Activated T-cell treated with anti-CD3 and anti-CD28 coated beads, Interleukin-2, amount 50 U/mL, for 4 hours (primary cell): ENCODE data around the gene LHPP. TPM values are rescaled to one million over a fixed set of nuclear protein-coding genes. Genes with fewer than 3 reads are reported as not detected.
"Not testable (repeated sequence)": the region's sequence is repeated elsewhere in the genome, so short reads cannot be mapped to it uniquely, and the experiment has no call there.

Experiments
- ATAC-seq, 2 donors: fragments of 200-7000 bp; cut with Tn5 transposase; one replicate each; pipeline ENCODE4 v1.10.0; 2021
- DNase-seq: peaks from one replicate; pipeline ENCODE4 v3.0.0-alpha.2; 2020
- H3K27me3 Mint-ChIP-seq: one replicate; pipeline ENCODE4 v1.8.0; 2021; ENCODE audit warnings: low read depth, mixed read lengths
- H3K36me3 Mint-ChIP-seq: one replicate; pipeline ENCODE4 v1.8.0; 2022; ENCODE audit warnings: mixed read lengths; ENCODE audit not compliant: insufficient read depth
- H3K4me1 Mint-ChIP-seq: one replicate; pipeline ENCODE4 v1.8.0; 2021; ENCODE audit warnings: low read depth, mixed read lengths
- H3K4me3 Mint-ChIP-seq: one replicate; pipeline ENCODE4 v1.8.0; 2021; ENCODE audit warnings: mild to moderate bottlenecking, moderate library complexity, mixed read lengths
- H3K9me3 Mint-ChIP-seq: one replicate; pipeline ENCODE4 v1.8.0; 2021; ENCODE audit warnings: mixed read lengths
- total RNA-seq, 3 donors: library from RNA; stranded (reverse); gene quantifications; one replicate each; pipeline ENCODE4 v1.2.1, GENCODE V29; 2021

LHPP gene
- total RNA-seq, 3 donors from 2014 or later = 2.5 to 3.3 (median 3.2) TPM

GRCh38 chr10:124605001-124605370 is 143.4 kb downstream of the LHPP start:
- peaks cover 3% of the 10 kb centered on the region for H3K4me1 Mint-ChIP-seq
- H3K4me3 Mint-ChIP-seq = no peak overlapping the region
- no peaks in the 10 kb centered on the region for H3K27me3 Mint-ChIP-seq
- no peaks in the 10 kb centered on the region for H3K36me3 Mint-ChIP-seq
- ATAC-seq = no peak
- no peaks in the 10 kb centered on the region for H3K9me3 Mint-ChIP-seq
- no peak for DNase-seq

GRCh38 chr10:124605481-124605855 is 143.8 kb downstream of the LHPP start:
- peaks cover 3% of the 10 kb centered on the region for H3K4me1 Mint-ChIP-seq
- DNase-seq (no peak), ATAC-seq (no peak)
- H3K36me3 Mint-ChIP-seq = no peaks in the 10 kb centered on the region
- no peaks in the 10 kb centered on the region for H3K27me3 Mint-ChIP-seq
- H3K4me3 Mint-ChIP-seq = no peak overlapping the region
- H3K9me3 Mint-ChIP-seq = no peaks in the 10 kb centered on the region

GRCh38 chr10:124605856-124606812 is 144.5 kb downstream of the LHPP start:
- Mint-ChIP-seq H3K4me1 (peaks cover 5% of the 10 kb centered on the region), H3K36me3 (no peaks in the 10 kb centered on the region), H3K9me3 (no peaks in the 10 kb centered on the region), H3K4me3 (no peak overlapping the region), H3K27me3 (no peaks in the 10 kb centered on the region)
- ATAC-seq (no peak), DNase-seq (no peak)

GRCh38 chr10:124606822-124607221 is 145.2 kb downstream of the LHPP start:
- ATAC-seq (no peak), DNase-seq (no peak)
- peaks cover 11% of the 10 kb centered on the region for H3K4me1 Mint-ChIP-seq
- no peaks in the 10 kb centered on the region for H3K27me3 Mint-ChIP-seq
- no peak overlapping the region for H3K4me3 Mint-ChIP-seq
- H3K36me3 Mint-ChIP-seq = no peaks in the 10 kb centered on the region
- no peaks in the 10 kb centered on the region for H3K9me3 Mint-ChIP-seq

- H3K36me3 Mint-ChIP-seq = no peaks in the 10 kb centered on the region
- no peak overlapping the region for H3K4me3 Mint-ChIP-seq
- H3K9me3 Mint-ChIP-seq = no peaks in the 10 kb centered on the region
- no peaks in the 10 kb centered on the region for H3K27me3 Mint-ChIP-seq
- no peak for DNase-seq
- no peak for ATAC-seq
- H3K4me1 Mint-ChIP-seq = peaks cover 19% of the 10 kb centered on the region
Measured at GRCh38 chr10:124607693-124608092, 146.1 kb downstream of the LHPP start.

GRCh38 chr10:124608093-124608721 is 146.6 kb downstream of the LHPP start:
- ATAC-seq (no peak), DNase-seq (no peak)
- H3K4me1 Mint-ChIP-seq = peaks cover 21% of the 10 kb centered on the region
- H3K27me3 Mint-ChIP-seq = no peaks in the 10 kb centered on the region
- H3K36me3 Mint-ChIP-seq = no peaks in the 10 kb centered on the region
- H3K4me3 Mint-ChIP-seq = no peak overlapping the region
- H3K9me3 Mint-ChIP-seq = no peaks in the 10 kb centered on the region

GRCh38 chr10:124609698-124610097 is 148.1 kb downstream of the LHPP start:
- no peaks in the 10 kb centered on the region for H3K9me3 Mint-ChIP-seq
- peaks cover 32% of the 10 kb centered on the region for H3K4me1 Mint-ChIP-seq
- no peaks in the 10 kb centered on the region for H3K27me3 Mint-ChIP-seq

GRCh38 chr10:124610186-124610585 is 148.6 kb downstream of the LHPP start:
- H3K36me3 Mint-ChIP-seq, ATAC-seq, H3K4me3 Mint-ChIP-seq, H3K9me3 Mint-ChIP-seq, DNase-seq, H3K27me3 Mint-ChIP-seq: not testable (repeated sequence)
- H3K4me1 Mint-ChIP-seq = peaks cover 37% of the 10 kb centered on the region

More at GRCh38 chr10:124609698-124610097, 148.1 kb downstream of the LHPP start:
- DNase-seq (no peak), ATAC-seq (no peak)
- Mint-ChIP-seq H3K36me3 (no peaks in the 10 kb centered on the region), H3K4me3 (no peak overlapping the region)

GRCh38 chr10:124610851-124611250 is 149.2 kb downstream of the LHPP start:
- not testable (repeated sequence) for H3K9me3 Mint-ChIP-seq, H3K4me3 Mint-ChIP-seq, DNase-seq, H3K27me3 Mint-ChIP-seq, ATAC-seq, H3K36me3 Mint-ChIP-seq
- H3K4me1 Mint-ChIP-seq = peaks cover 37% of the 10 kb centered on the region

- Mint-ChIP-seq H3K36me3 (peaks cover 2% of the 10 kb centered on the region), H3K27me3 (no peaks in the 10 kb centered on the region), H3K4me1 (peaks cover 37% of the 10 kb centered on the region), H3K4me3 (peak overlapping the region; percentile 43), H3K9me3 (no peaks in the 10 kb centered on the region)
- peak; percentile 28 to 60 for ATAC-seq
- no peak for DNase-seq
Measured at GRCh38 chr10:124611738-124612137, 150.1 kb downstream of the LHPP start.

GRCh38 chr10:124612611-124613498 is 151.2 kb downstream of the LHPP start:
- Mint-ChIP-seq H3K4me1 (peaks cover 38% of the 10 kb centered on the region), H3K27me3 (no peaks in the 10 kb centered on the region), H3K4me3 (no peak overlapping the region), H3K9me3 (no peaks in the 10 kb centered on the region), H3K36me3 (peaks cover 4% of the 10 kb centered on the region)
- no peak for DNase-seq
- peak; percentile 27 to 40 for ATAC-seq

- H3K4me3 Mint-ChIP-seq = no peak overlapping the region
- peak; percentile 47 to 57 for ATAC-seq
- no peak for DNase-seq
- peaks cover 46% of the 10 kb centered on the region for H3K4me1 Mint-ChIP-seq
- peaks cover 5% of the 10 kb centered on the region for H3K36me3 Mint-ChIP-seq
- H3K9me3 Mint-ChIP-seq = no peaks in the 10 kb centered on the region
- no peaks in the 10 kb centered on the region for H3K27me3 Mint-ChIP-seq
Measured at GRCh38 chr10:124614003-124614659, 152.5 kb downstream of the LHPP start.

GRCh38 chr10:124615259-124615658 is 153.6 kb downstream of the LHPP start:
- no peak for DNase-seq
- Mint-ChIP-seq H3K4me1 (peaks cover 53% of the 10 kb centered on the region), H3K27me3 (no peaks in the 10 kb centered on the region), H3K36me3 (peaks cover 5% of the 10 kb centered on the region), H3K9me3 (no peaks in the 10 kb centered on the region), H3K4me3 (no peak overlapping the region)
- no peak for ATAC-seq
